GM18507 (cell line): ENCODE data around the gene SDHD.

Source experiments
- DNase-seq: peaks from one replicate; pipeline ENCODE4 v3.0.0; 2011; ENCODE audit warnings: low read depth; ENCODE audit not compliant: insufficient read length; ENCODE audit errors: extremely low spot score
- FAIRE-seq: peaks from 2 replicates; lab custom pipeline; 2011; peaks lifted over from hg19 to GRCh38; lab: Jason Lieb, UNC

Gene SDHD

GRCh38 chr11:112097734-112098528 is 11.3 kb downstream of the SDHD start:
- FAIRE-seq (no peak), DNase-seq (no peak)

- FAIRE-seq (no peak), DNase-seq (no peak)
These were observed 13.8 kb downstream of the SDHD start for GRCh38 chr11:112100462-112100861.

- FAIRE-seq (no peak), DNase-seq (no peak)
These were observed 16.8 kb downstream of the SDHD start for GRCh38 chr11:112103446-112103845.

GRCh38 chr11:112106070-112106469 is 19.4 kb downstream of the SDHD start:
- DNase-seq = no peak
- FAIRE-seq = no peak

DNA sequence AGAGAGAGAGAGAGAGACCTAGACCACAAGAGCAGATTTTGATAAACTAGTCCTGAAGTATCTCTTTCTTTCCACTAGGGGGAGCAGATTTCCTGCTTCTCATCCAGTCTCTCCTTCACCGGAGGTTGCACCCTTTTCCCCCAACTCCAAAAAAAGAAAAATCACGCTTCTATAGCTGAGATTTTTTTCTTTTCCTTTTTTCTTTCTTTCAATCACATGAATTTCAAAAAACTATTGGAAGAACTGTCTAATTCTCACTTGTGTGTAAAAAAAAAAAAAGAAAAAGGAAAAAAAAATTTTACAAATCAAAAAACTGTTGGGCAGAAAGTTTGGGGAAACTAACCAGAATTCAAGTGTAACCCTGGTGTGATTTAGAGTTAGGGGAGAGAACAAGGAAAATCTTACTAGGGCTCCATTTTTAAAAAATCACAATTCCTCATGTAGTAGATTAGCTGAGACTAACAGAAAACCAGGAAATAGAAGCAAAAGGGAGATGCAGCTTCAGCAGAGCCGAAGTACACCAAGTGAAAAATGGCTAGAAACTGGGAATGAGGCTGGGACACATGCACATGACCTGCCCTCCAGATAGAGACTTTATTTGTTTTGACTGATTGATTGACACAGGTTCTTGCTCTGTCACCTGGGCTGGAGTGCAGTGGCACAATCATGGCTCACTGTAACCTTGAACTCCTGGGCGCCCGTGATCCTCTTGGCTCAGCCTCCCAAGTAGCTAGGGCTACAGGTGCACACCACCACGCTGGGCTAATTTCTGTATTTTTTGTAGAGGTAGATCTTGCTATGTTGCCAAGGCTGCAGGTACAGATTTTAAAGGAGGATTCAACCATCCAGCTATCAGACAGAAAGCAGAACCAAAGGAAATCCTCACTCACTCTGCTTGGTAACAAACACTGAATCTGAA is 27.1 kb downstream of the SDHD start:
- DNase-seq (peak; percentile 22), FAIRE-seq (peak; percentile 83)

- DNase-seq = no peak
- no peak for FAIRE-seq
These were observed 27.8 kb downstream of the SDHD start for GRCh38 chr11:112114460-112114859.

- FAIRE-seq (no peak), DNase-seq (no peak)
These were observed 28.7 kb downstream of the SDHD start for GRCh38 chr11:112115386-112115785.

- DNase-seq = no peak
- no peak for FAIRE-seq
These were observed 31.5 kb downstream of the SDHD start for GRCh38 chr11:112118176-112118575.

- no peak for DNase-seq
These were observed 35.4 kb downstream of the SDHD start for GRCh38 chr11:112121981-112122615.

DNA sequence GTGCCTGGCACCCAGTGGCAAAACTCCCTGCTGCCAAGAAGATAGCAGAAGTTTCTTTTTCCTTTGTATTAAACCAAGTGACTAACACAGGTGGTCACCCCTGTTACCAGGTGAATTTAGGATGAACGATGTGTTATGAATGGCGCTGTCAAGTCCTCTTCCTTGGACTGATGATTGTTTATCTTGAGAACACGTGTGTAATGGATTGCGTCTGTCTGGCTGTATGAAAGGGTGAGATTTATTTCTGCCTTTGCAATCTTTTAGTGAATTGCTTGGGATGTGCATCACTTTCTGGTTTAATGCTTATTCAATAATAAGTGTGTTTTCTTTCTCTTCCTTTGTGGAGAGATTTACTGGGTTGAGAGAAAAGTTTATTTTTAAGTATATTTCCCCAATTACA is 36.5 kb downstream of the SDHD start:
- FAIRE-seq (no peak), DNase-seq (no peak)

More at GRCh38 chr11:112121981-112122615, 35.4 kb downstream of the SDHD start:
- no peak for FAIRE-seq

- FAIRE-seq (no peak), DNase-seq (no peak)
These were observed 40.4 kb downstream of the SDHD start for GRCh38 chr11:112127056-112127455.

DNA sequence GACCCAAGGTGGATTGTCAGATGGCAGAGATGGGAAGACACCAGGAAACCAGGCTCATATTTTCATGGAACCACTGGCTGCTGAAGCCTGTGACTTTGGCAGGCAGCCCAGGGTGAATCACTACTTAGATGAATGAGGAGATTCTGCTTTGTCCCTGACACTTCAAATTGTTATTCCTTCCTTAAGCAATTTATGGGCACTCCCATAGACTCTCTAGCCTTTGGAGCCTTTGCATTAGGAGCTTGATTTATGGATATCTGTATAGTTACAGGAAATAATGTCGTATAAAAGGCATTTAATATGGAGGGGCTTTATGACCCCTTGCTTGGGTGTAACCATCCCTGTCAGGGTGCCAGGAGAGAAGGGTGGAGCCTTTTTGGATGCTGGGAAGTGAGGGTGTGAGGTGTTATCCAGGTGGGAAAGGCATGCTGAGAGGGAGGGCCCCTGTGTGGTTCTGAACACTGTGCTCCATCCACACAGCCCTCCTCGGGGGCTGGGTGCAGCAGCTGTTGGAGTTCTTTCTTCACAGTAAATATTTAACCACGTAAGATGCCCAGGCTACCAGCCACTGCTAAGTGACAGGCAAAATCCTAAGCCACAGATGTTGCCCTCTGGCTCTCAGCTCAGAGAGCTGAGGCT is 41.9 kb downstream of the SDHD start:
- no peak for FAIRE-seq
- DNase-seq = no peak

- DNase-seq (no peak), FAIRE-seq (no peak)
These were observed 43.0 kb downstream of the SDHD start for GRCh38 chr11:112129656-112130055.

GRCh38 chr11:112132737-112133136 is 46.1 kb downstream of the SDHD start:
- DNase-seq (no peak), FAIRE-seq (no peak)

DNA sequence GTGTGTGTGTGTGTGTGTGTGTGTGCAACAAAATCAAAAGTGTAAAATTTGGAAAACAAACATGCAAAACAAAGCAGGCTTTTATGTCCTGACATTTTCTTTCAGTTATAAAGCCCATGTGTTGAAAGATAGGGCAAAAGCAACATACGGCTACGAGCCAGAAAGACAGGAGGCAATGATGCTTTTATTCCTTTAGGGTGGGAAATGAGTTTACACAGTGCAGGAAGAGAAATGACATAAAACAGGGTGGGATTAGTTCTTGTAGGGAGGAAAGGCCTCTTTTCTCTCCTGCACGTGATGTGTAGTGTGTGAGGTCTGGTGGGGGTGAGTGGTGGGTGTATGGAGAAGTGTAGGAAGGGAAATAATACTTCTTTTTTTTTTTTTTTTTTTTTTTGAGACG is 47.8 kb downstream of the SDHD start:
- DNase-seq (no peak), FAIRE-seq (no peak)

GRCh38 chr11:112143597-112143996 is 56.9 kb downstream of the SDHD start:
- FAIRE-seq (no peak), DNase-seq (no peak)
